Measurements from ENCODE around the gene RNASE4.
"Not testable (repeated sequence)": the region's sequence is repeated elsewhere in the genome, so short reads cannot be mapped to it uniquely, and the experiment has no call there.

The RNASE4 gene, protein sequence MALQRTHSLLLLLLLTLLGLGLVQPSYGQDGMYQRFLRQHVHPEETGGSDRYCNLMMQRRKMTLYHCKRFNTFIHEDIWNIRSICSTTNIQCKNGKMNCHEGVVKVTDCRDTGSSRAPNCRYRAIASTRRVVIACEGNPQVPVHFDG

DNA sequence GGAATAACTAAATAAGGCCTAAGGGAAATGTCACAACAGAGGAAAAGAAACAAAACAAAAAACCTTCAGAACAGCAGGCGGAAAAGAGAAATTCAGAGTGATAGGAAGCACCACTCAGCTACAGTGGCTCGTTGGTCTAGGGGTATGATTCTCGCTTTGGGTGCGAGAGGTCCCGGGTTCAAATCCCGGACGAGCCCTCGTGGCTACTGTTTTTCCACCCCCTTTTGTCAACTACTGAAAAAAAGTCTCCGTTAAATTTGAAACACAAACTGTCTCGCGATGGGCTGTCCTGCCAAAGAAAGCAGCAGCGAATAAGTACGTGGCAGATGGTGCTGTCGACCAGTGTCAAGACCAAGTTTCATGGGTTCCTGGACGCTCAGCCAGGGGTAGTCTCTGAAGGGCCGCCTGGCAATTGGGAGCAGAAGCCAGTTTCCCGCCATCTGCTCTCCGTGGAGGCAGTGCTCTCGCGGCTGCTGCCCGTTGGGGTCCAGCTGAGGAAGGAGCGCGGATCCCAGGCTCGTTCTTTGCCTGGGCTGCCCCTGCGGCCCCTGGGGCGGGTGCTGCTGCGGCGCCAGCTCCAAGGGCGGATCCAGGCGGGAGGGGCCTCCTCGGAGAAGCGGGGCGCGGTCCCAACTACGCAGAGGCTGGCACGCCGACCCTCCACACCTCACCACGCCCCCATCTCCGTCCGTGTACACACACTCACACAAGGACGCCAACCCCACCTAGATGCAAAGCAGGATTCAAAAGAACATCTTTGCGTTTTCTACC, at the start of gene RNASE4:
Gene RNASE4, plus strand, starts transcription at position 670 of the 771 bp plus-strand sequence. CDS start 14,812 bp downstream, outside the sequence.
- peak; percentile 88 for DNase-seq

DNA sequence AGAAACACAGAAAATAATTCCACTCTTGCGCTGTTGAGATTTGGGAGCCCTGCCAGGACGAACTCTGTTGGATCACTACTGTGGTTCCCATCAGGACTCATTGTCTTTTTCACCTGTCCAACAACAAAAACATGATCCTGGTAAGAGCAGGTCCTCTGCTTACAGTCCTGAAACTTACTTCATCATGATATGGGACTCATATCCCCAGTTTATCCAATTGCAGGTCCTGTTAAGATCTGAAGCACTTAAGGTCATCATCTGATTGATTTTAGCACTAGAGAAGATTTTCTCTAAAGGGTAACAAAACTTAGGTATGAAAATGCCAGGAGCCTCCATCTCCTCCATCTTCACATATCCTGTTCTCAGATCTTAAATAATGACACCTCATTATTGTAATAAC, 42.8 kb upstream of the RNASE4 start, which contains the start of gene OR6S1:
Gene OR6S1, minus strand, starts transcription at position 101 of the 400 bp plus-strand sequence. Its CDS starts 0 bp downstream, at position 101.
- no peak for DNase-seq

DNA sequence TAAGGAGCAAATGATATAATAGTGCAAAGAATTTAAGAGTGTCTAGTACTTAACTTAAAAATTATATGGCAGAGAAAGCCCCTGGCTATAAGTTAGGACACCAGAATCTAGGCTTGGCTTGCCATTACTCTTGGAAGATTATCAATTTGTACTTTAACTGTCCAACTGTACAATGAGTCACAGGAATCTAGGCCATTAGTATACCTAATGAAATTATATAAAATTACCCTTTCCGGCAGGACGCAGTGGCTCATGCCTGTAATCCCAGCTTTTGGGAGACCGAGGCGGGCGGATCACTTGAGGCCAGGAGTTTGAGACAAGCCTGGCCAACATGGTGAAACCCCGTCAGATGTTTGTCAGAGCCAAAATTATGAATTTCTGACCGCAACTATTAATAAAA, 42.2 kb upstream of the RNASE4 start:
- no peak for DNase-seq

DNA sequence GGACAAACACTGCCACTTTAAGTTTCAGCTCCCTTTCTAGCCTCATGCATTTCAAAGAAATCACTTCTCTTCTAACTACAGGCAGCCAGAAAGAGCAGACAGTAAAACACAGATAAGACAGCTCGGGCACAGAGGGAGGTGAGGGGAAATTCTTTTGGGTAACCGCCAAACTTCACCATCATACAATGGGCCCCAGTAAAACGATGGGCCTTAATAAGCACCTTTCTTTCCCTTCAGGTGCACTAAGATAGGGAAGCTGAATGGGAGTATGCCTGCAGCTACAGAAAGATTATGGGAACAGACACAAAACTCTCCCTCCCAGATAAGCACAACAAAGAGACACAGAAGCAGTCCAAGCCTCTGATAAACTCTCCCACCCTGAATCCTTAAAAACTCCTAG, 41.6 kb upstream of the RNASE4 start:
- DNase-seq: not testable (repeated sequence)

DNA sequence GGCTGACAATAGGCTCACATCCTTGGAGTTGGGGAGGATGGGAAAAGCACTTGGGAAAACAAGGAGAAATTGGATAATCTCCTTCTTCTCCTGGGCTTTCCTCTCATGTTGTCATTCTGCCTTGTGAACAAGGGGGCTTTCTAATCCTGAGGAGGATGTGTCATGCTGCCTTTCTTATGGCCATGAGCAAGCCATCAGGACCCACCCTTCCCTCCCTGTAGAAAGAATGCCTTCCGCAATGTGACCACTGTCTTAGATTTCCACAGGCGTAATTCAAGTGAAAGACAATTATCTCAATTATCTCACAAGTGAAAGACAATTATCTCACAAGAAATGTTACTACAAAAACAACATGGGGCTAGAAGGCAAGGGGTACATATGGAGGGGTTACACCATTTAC, 39.8 kb upstream of the RNASE4 start:
- DNase-seq: no peak

DNA sequence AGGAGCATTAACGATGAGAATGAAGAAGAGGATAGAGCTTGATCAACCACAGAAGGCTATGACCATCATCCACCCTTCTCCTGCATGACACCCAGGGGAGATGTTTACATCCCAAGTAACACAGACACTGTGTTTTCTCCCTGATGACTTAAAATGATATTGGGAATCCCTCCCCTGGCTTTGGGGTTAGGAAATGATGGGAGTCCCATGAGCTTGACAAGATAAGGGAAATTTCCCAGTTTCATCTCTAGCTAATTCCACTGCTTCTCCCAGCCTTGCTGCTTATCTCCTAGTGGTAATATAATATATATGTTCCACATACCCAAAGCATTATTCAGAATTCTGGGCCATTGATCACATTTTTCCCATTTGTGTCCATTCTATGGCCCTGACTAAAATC, 38.9 kb upstream of the RNASE4 start:
- DNase-seq: no peak

DNA sequence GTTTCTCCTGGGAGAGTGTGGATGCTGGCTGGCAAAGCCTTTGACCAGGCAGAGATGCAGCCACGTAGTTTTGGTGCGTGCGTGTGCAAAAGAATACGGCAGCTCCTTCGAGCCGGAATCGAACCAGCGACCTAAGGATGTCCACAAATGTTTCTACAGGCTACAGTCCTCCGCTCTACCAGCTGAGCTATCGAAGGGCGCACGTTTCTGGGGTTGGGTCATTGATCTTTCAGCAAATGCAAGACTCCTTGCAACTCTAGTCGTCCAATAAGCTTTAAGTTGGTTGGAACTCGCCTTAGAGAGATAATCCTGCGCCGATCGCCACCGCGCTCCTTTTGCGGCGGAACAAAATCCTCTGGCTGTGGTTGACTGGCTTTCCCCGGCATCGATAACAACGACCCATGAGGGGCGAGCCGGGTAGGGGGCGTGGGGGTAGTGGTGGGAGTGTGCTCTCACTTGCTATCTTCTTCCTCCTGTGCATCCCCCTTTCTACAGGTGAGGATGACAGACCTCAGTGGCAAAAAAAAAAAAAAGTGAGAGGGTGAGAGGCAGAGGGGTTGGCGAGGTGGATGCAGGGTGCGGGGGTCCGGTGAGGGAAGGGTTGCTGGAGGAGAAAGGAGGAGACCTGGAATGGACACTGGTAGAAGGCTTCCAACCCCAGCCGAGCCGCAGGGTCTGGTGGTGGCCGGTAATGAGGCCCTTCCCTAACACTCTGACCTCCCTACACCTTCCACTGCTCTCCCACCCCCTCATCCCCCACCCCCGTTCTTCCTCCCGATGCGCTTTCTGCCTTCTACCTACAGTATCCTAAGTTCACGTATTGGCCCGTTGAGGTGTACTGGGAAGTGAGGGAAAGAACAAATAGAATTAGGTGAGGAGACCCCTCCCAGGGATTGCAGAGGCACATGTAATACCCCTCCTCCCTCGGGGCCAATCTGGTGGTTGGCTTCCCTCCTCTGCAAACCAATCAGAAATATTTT, 31.1 kb upstream of the RNASE4 start:
- DNase-seq: no peak

DNA sequence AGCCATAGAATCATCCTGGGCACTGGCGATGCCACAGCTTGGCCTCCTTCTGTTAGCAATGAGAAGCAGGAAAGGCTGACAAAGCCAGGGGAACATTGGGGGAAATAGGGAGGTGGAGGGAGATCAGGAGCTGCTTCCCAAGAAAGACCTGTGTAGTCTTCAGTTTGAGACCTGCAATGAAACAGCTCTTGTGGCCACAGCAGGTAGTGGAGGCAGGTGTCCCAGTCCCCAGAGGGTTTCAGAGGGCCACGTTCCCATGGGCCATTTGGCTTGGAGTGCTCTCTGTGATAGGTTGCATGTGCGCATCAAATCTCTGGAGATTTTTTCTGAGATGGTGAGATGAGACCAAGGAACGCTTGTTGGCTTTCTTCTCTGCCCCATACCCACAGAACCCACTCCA, 28.5 kb upstream of the RNASE4 start:
- no peak for DNase-seq

DNA sequence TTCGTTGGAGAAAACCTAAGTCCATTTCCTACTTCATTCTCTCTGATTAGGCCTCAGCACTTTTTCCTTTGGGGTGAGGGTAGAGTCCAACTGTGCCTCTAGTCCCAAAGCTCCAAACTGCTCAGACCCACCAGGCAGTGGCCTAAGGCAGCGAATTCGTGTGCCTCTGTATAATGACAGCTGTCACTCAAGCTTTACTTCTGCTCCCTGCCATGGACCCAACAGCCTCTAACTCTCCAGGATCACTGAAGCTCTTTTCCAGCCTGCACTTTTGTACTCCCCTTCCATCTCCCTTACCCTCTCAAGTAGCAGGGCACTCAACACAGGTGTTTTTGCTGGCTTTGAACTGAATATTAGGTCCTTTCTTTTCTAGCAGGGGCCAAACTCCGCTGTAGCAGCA, 28.1 kb upstream of the RNASE4 start:
- DNase-seq: no peak

DNA sequence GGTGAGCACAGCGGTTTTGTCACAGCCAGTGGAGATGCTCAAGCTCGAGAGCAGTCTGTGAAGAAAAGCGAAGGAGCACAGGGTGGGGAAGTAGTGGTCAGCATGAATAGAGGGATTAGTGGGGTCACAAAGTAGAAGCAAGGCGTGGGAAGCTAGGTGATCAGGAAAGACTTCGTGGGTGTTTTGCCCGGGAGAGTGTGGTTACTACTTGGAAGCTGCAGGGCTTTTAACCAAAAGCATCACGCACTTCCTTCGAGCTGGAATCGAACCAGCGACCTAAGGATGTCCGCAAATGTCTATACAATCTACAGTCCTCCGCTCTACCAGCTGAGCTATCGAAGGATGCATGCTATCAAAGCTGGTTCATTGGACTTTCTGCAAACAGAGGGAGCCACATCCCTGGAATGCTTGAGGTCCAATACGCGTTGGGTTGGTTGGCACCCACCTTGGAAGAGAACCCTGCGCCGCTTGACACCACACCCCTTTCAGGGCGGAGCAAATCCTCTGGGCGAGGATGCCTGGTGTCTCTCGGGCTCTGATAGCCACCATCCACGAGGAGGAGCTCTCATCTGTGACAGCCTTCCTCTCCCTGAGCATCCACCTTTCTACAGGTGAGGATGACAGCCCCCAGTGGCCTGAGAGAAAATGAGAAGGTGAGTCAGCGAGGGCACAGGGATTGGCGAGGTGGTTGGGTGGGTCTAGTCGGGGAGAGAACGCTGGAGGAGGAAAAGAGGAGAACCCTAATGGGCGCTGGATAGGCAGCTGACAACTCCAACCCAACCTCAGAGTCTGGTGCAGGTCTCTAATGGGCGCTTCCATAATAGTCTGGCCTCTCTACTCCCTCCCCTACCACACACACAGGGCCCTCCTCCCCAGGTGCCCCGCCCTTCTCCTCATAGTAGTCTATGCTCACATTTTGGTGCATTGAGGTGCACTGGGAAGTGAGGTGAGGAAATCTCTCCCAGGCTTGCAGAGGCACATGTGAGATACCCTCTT, 26.8 kb upstream of the RNASE4 start:
- no peak for DNase-seq

DNA sequence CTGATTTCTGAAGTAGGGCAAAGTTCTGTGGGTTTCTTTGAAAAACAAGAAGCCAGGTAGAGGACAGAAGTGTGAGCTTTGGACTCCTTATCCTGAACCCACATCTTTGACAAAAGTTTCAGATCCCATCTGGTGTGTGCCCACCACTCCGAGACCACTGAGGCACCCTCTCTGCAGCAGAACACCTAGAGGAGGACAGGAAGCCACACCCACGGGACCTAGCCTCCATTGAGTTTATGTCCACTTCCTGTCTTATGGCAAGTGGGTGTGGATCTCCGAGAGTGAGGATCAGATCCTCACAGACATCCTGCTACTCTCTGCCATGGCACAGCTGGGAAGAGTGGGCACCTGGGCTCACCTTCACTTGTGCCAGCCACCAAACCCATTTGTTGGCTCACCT, 26.1 kb upstream of the RNASE4 start:
- no peak for DNase-seq

DNA sequence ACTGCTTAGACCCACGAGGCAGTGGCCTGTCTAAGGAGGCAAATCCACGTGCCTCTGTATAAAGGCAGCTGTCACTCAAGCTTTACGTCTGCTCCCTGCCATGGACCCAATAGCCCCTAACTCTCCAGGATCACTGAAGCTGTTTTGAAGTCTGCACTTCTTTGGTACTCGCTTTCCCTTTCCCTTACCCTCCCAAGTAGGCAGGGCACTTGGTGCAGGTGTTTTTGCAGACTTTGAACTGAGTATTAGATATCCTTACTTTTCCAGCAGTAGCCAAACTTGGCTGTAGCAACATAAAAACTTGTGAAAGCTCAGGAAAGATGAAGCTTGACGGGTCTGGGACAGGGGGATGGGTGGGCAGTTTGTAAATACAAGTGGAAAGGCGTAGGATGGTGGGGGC, 25.0 kb upstream of the RNASE4 start:
- no peak for DNase-seq

DNA sequence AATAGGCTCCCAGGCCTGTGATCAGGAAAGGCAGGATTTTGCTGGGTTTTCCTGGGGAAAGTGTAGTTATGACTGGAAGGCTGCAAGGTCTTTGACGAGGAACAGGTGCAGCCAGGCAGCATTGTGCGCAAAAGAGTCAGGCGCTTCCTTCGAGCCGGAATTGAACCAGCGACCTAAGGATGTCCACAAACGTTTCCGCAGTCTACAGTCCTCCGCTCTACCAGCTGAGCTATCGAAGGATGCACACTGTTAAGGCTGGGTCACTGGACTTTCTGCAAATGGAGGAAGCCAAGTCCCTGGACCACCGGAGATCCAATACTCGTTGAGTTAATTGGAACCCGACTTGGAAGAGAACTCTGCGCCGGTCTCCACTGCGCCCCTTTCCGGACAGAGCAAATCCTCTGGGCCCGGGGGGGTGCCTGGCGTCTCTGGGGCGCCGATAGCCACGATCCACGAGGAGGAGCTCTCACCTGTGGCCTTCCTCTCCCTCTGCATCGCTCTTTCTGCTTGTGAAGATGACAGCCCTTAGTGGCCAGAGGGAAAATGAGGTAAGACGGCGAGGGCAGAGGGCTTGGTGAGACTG, 24.5 kb upstream of the RNASE4 start:
- DNase-seq: no peak

DNA sequence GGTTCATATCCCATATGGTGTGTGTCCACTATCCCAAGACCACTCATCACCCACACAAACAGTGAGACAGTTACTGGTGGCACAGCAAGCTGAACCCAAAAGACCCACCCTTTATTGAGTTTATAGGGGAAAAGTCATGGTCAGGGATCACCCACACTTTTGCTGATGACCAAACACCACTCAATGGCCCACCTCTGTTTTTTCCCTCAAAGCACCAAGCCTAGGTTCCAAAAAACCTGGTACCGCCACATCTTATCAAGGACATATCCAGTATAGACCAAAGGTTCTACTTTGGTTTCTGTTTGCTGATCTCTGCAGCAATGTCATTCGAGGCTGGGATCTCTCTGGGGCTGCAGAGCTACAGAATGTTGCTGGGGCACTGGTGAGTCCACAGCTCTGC, 23.2 kb upstream of the RNASE4 start:
- no peak for DNase-seq

DNA sequence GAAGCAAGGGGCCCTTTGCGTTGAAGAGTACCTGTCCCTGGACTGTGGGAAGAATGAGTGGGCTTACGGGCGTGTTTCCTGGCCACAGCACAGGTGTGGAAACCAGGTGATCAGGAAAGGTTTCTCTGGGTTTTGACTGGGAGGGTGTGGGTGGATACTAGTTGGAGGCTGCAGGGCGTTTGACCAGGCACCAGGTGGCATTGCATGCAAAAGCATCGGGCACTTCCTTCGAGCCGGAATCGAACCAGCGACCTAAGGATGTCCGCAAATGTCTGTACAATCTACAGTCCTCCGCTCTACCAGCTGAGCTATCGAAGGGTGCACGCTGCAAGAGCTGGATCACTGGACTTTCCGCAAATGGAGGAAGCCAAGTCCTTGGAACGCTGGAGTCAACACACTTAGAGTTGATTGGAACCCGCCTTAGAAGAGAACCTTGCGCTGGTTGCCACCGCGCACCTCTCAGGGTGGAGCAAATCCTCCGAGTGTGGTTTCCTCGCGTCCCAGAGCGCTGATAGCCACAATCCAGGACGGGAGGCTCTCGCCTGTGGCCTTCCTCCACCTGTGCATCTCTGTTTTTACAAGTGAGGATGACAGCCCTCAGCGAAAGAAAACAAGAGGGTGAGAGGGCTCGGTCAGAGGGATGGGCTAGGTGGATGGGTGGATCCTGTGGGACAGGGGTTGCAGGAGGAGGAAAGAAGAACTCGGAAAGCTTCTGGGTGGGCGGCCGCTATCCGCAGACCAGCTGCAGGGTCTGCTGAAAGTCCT, 21.2 kb upstream of the RNASE4 start:
- peak; percentile 31 for DNase-seq

DNA sequence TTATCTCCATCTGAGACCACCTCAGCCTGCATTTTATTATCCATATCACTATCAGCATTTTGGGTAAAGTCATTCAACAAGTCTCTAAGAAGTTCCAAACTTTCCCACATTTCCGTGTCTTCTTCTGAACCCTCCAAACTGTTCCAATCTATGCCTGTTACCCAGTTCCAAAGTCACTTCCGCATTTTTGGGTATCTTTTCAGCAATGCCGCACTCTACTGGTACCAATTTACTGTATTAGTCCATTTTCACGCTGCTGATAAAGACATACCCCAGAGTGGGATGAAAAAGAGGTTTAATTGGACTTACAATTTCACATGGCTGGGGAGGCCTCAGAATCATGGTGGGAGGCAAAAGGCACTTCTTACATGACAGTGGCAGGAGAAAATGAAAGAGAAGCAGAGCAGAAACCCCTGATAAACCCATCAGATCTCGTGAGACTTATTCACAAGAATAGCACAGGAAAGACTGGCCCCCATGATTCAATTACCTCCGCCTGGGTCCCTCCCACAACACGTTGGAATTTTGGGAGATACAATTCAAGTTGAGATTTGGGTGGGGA, 17.9 kb upstream of the RNASE4 start:
- not testable (repeated sequence) for DNase-seq

DNA sequence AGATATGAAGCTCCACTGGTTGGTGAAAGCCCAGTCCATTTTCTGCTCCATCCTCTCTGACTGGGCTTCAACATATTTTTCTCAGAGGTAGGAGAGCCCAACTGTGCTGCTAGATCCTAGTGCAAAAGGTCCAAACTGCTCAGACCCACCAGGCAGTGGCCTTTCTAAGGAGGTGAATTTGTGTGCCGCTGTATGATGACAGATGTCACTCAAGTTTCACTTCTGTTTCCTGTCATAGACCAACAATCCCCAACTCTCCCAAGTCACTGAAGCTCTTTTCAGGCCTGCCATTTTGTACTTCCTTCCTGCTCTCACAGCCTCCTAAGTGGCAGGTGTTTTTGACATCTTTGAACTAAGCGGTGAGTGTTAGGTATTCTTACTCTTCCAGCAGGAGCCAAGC, 16.4 kb upstream of the RNASE4 start:
- DNase-seq: no peak

DNA sequence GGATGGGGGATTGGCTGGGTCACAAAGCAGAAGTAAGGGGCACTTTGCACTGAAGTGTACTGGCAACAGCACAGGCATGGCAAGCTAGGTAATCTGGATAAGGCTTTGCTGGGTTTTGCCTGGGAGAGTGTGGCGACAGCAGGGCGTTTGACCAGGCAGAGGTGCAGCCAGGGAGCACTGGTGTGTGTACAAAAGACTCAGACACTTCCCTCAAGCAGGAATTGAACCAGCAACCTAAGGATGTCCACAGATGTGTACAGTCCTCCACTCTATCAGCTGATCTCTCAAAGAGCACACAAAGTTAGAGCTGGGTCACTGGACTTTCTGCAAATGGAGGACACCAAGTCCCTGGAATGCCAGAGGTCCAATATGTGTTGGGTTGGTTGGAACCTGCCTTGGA, 15.4 kb upstream of the RNASE4 start:
- no peak for DNase-seq

DNA sequence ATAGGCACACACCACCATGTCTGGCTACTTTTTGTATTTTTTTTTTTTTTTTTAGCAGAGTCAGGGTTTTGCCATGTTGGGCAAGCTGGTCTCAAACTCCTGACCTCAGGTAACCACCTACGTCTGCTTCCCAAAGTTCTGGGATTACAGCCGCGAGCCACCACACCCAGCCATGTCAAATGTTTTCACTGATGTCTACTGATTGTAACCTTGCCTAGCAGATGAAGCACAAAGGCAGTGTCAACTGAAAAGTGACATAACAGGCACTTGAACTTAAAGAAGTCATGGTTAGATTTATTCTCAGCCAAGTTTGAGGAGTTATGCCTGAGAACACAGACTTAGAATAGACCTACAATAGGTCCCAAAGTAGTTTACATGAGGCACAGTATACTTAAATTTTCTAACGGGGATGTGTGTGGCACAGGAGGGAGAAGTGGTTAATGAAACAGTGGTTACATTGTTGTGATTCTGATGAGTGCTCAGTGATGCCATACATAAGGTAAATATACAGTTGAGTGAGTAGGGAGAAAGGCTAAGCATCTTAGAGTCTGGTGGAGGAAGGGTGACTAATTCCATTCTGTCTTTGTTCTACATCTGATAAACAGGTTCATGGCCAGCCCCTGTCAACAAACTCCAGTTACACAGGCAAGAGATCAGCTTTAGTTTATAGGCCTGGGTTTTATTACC, 12.6 kb upstream of the RNASE4 start:
- DNase-seq: no peak

DNA sequence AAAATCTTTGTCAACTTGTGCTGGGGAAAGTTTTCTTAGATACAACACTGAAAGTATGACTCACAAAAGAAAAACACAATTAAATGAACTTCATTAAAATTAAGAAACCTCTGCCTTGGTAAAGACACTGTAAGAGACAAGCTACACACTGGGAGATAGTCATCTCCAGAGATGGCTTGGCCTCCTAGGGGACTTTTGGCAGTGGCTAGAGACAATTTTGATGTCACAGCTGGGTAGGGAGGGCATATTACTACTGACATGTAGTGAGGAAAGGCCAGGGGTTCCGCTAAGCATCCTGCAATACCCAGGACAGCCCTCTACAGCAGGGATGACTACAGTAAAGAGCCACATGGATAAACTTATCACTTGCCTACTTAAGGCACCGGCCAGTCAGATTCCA, 8.7 kb upstream of the RNASE4 start:
- DNase-seq: no peak
